Stimulated activated CD4-positive, alpha-beta T cell treated with anti-CD3 and anti-CD28 coated beads, Interleukin-12 subunit alpha, Interleukin-12 subunit beta, amount 100 ng/mL, for 4 hours (primary cell): Measurements from ENCODE around the gene SUSD5.
"Not testable (repeated sequence)": the region's sequence is repeated elsewhere in the genome, so short reads cannot be mapped to it uniquely, and the experiment has no call there.

Experiments used
- DNase-seq: peaks from one replicate; pipeline ENCODE4 v3.0.0-alpha.2; 2020

Gene SUSD5

GRCh38 chr3:33111581-33111980 lies 107.0 kb downstream of the SUSD5 start:
- DNase-seq: no peak

GRCh38 chr3:33106854-33107253 lies 111.8 kb downstream of the SUSD5 start:
- DNase-seq: not testable (repeated sequence)

- no peak for DNase-seq
Observed at GRCh38 chr3:33105341-33105948, 113.2 kb downstream of the SUSD5 start.

GRCh38 chr3:33104803-33105202 lies 113.8 kb downstream of the SUSD5 start:
- DNase-seq: no peak

- DNase-seq: no peak
Observed at GRCh38 chr3:33103480-33103879, 115.1 kb downstream of the SUSD5 start.

- DNase-seq: no peak
Observed at GRCh38 chr3:33103034-33103433, 115.6 kb downstream of the SUSD5 start.

- DNase-seq: no peak
Observed at GRCh38 chr3:33100229-33100628, 118.4 kb downstream of the SUSD5 start.
